Sigmoid colon (tissue), 7 donors: Measurements from ENCODE around the gene ZNF76. TPM values are rescaled to one million over a fixed set of nuclear protein-coding genes. Genes with fewer than 3 reads are reported as not detected.

Source experiments
- DNase-seq: peaks from one replicate; pipeline ENCODE4 v3.0.0-alpha.2; 2019
- H3K27ac ChIP-seq, 4 donors: fragments of 200-600 bp; sonication (generic); one replicate each; pipeline ENCODE4 v1.5.1; 2016 to 2019; ENCODE audit warnings: mild to moderate bottlenecking in 1 of 4
- H3K27me3 ChIP-seq, 3 donors: fragments of 200-600 bp; sonication (generic); one replicate each; pipeline ENCODE4 v1.5.1; 2019; ENCODE audit warnings: mild to moderate bottlenecking in 1 of 3
- H3K36me3 ChIP-seq, 4 donors: fragments of 200-600 bp; sonication (generic); one replicate each; pipeline ENCODE4 v1.5.1; 2016 to 2019
- H3K4me1 ChIP-seq, 4 donors: fragments of 200-600 bp; sonication (generic); one replicate each; pipeline ENCODE4 v1.5.1; 2017 to 2019
- H3K4me3 ChIP-seq, 4 donors: fragments of 200-600 bp; sonication (generic); one replicate each; pipeline ENCODE4 v1.5.1; 2017 to 2019; ENCODE audit warnings: mild to moderate bottlenecking in 2 of 4, moderate library complexity in 1 of 4
- H3K9me3 ChIP-seq, 4 donors: fragments of 200-600 bp in 3 of 4; sonication (generic) in 3 of 4; one replicate each; pipeline versions ENCODE4 v1.5.1 to v1.6.1; 2013 to 2019
- EP300 ChIP-seq, 4 donors: sonication (generic); formaldehyde crosslinking; IDR thresholded peaks; one replicate each; pipeline ENCODE4 v1.6.1; 2017; ENCODE audit warnings: antibody characterized with exemption in 4 of 4
- POLR2A ChIP-seq, 2 donors: fragments of 450-650 bp; IDR thresholded peaks; one replicate each; pipeline ENCODE4 v1.6.1; 2016; ENCODE audit warnings: antibody characterized with exemption in 2 of 2, mild to moderate bottlenecking in 2 of 2, moderate library complexity in 2 of 2
- POLR2AphosphoS5 ChIP-seq, 4 donors: sonication (generic); formaldehyde crosslinking; IDR thresholded peaks; one replicate each; pipeline ENCODE4 v1.6.1; 2017; ENCODE audit warnings: antibody characterized with exemption in 4 of 4
- WGBS, 2 donors: extraction: QIAGEN DNeasy Blood & Tissue Kit; methylation state at CpG; one replicate each; pipeline ENCODE4 v1.1.7; 2013; 5-methylcytosine and 5-hydroxymethylcytosine counted together
- intact Hi-C: fragments of 100-400 bp; cut with DNase I; formaldehyde crosslinking; loops from one replicate; pipeline ENCODE4 v1.15.1; 2023
- polyA plus RNA-seq, 3 donors: library from polyadenylated mRNA; stranded (reverse); fragments of 200-250 nt; gene quantifications; one replicate each; pipeline ENCODE4 v1.2.3, GENCODE V29; 2013
- total RNA-seq, 4 donors: library from RNA; depleted of rRNA; stranded (reverse); fragments of >200 nt; gene quantifications; one replicate each; pipeline ENCODE4 v1.1.0, GENCODE V29; 2016
- TF ChIP-seq, protein P1 (sequence below), 4 experiments: fragments of 450-650 bp in 3 of 4; fragments of 200-600 bp in 1 of 4; IDR thresholded peaks; one replicate each; pipeline ENCODE4 v1.5.1; 2016 to 2019; ENCODE audit warnings: antibody characterized with exemption in 4 of 4, mild to moderate bottlenecking in 3 of 4, moderate library complexity in 2 of 4
- donor health status: healthy with polysubstance abuse.
- donor health status: Bipolar disorder and iron deficiency.
- donor health status: healthy.

The ZNF76 gene
- total and polyA plus RNA-seq, 7 donors, result 14.3 to 59.8 (median 29.3) TPM

DNA sequence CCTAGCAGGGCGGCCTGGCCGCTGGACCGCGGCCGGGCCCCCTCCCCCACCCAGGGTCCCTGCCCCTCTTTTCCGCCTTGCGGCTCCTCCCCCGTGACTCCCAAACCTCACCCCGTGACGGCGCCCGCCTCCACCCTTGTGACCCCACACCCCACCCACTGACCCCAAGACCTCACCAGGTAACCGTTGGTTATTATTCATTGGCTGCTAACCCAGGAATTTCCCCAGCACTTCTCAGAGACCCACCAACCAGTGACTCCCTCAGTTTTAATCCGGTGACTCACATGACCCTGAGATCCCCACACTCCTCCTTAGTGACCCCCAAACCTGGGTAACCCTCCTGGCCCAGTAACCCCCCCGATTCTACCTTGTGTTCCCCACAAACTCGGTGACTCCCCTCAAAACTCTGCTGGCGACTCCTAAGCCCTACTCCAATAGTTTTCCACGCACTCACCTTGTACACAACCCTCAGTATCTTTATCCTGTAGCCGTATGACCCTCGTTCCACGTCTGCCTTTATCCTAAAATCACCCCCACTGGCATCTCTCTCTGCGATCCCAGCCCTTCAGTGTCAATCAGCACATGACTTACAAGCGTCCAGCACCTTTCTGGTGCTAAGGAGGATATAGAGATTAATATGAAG lies 534 bp downstream of the ZNF76 start:
- 4 to 10% methylated on average over 23 of the region's 23 CpGs for WGBS, 2 donors
- peak; percentile 87 for DNase-seq
- TF ChIP-seq, protein P1, sequence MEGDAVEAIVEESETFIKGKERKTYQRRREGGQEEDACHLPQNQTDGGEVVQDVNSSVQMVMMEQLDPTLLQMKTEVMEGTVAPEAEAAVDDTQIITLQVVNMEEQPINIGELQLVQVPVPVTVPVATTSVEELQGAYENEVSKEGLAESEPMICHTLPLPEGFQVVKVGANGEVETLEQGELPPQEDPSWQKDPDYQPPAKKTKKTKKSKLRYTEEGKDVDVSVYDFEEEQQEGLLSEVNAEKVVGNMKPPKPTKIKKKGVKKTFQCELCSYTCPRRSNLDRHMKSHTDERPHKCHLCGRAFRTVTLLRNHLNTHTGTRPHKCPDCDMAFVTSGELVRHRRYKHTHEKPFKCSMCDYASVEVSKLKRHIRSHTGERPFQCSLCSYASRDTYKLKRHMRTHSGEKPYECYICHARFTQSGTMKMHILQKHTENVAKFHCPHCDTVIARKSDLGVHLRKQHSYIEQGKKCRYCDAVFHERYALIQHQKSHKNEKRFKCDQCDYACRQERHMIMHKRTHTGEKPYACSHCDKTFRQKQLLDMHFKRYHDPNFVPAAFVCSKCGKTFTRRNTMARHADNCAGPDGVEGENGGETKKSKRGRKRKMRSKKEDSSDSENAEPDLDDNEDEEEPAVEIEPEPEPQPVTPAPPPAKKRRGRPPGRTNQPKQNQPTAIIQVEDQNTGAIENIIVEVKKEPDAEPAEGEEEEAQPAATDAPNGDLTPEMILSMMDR (IDR thresholded peaks at IDR 0.05), result no peak
- TF ChIP-seq EP300 (IDR thresholded peaks at IDR 0.05) (no peak), POLR2A (IDR thresholded peaks at IDR 0.05) (no peak), POLR2AphosphoS5 (IDR thresholded peaks at IDR 0.05) (no peak)
- intact Hi-C loops, result no loop called here
- Histone ChIP-seq H3K4me3 (peak overlapping the region; percentile 89 to 98 (median 96)), H3K27ac (peak overlapping the region; percentile 92 to 99 (median 98)), H3K27me3 (no peaks in the 10 kb centered on the region), H3K9me3 (no peaks in the 10 kb centered on the region), H3K4me1 (peaks cover 0 to 40% (median 20%) of the 10 kb centered on the region in 4 donors), H3K36me3 (no peaks in the 10 kb centered on the region)

DNA sequence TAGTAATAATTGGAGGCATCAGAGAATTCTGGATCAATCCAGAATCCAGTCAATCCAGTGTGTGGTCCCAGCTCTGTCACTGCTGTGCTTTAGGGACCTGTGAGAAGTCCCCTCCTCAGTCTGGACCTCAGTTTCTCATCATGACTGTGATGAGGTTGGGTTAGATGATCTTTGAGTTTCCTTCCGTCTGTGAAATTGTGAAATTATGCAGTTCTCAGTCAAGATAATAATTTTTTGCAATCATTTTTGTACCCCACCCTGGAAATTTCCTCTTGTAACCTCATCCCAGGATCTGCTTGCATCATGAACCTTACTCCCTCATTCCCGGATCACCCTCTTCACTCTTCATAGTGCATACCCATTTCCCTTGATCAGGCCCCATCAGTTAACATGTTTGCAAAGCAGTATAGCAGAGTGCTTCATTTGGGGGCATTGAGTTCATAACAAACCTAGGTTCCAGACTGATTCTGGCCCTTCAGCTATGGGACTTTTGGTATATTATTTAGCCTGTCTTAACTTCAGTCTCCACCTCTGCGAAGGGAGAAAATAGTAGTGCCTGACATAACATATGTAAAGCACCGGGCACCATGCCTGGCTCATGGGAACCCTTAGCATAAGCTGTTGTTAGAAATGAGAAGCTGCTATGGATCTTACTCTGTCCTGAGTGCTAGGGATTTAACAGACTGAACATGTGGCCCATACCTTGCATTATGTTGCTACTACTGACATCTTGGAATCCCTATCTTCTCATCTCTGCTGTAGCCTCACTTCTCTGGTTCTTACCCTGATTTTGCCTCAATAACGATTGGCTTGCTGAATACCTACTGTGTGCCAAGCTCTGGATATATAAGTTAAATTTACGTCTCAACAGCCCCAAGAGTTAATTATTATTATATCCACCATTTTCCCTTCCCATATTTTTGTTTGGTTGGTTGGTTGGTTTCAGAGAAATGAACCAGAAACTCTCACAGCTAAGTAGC lies 1.3 kb downstream of the ZNF76 start:
- 83 to 86% methylated on average over 6 of the region's 6 CpGs for WGBS, 2 donors
- Histone ChIP-seq H3K27ac (peak overlapping the region; percentile 92 to 99 (median 98)), H3K4me1 (peaks cover 0 to 40% (median 20%) of the 10 kb centered on the region in 4 donors), H3K9me3 (no peaks in the 10 kb centered on the region), H3K27me3 (no peaks in the 10 kb centered on the region), H3K36me3 (no peaks in the 10 kb centered on the region), H3K4me3 (peak overlapping the region; percentile 89 to 98 (median 96))
- intact Hi-C loops, result no loop called here
- DNase-seq, result peak; percentile 57
- TF ChIP-seq POLR2AphosphoS5 (IDR thresholded peaks at IDR 0.05) (peak in 1 of 4 donors; percentile 41), EP300 (IDR thresholded peaks at IDR 0.05) (no peak), POLR2A (IDR thresholded peaks at IDR 0.05) (no peak)
- TF ChIP-seq, protein P1 (IDR thresholded peaks at IDR 0.05), result no peak

DNA sequence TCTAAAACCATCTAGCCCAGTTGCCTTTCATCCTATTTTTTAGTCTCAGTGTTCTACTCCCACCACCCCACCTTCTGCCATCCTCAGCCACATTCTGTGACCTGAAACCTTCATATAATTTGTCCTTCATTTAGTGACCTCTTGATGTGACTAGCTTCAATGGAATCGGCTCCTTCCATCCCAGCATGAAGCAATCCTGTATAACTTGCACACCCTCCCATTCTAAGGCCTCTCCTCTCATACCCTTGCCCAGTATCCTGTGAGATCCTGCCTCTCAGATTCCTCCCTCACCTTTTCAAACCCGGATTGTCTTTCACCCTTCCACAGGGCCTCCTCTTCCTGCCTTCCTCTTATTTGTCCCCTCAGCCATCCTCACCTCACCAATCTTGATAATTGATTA lies 3.1 kb downstream of the ZNF76 start:
- no peak overlapping the region for H3K4me3 ChIP-seq
- intact Hi-C loops, result no loop called here
- DNase-seq, result peak; percentile 9
- TF ChIP-seq, protein P1 (IDR thresholded peaks at IDR 0.05), result no peak
- TF ChIP-seq POLR2A (IDR thresholded peaks at IDR 0.05) (no peak), EP300 (IDR thresholded peaks at IDR 0.05) (no peak), POLR2AphosphoS5 (IDR thresholded peaks at IDR 0.05) (no peak)
- WGBS, 2 donors, result 43 to 80% methylated on average over 2 of the region's 2 CpGs
- H3K27ac ChIP-seq, result peak overlapping the region in 1 of 4 donors; percentile 22
- no peaks in the 10 kb centered on the region for H3K9me3 ChIP-seq
- peaks cover 0 to 27% (median 20%) of the 10 kb centered on the region in 4 donors for H3K4me1 ChIP-seq
- no peaks in the 10 kb centered on the region for H3K27me3 ChIP-seq
- no peaks in the 10 kb centered on the region for H3K36me3 ChIP-seq

DNA sequence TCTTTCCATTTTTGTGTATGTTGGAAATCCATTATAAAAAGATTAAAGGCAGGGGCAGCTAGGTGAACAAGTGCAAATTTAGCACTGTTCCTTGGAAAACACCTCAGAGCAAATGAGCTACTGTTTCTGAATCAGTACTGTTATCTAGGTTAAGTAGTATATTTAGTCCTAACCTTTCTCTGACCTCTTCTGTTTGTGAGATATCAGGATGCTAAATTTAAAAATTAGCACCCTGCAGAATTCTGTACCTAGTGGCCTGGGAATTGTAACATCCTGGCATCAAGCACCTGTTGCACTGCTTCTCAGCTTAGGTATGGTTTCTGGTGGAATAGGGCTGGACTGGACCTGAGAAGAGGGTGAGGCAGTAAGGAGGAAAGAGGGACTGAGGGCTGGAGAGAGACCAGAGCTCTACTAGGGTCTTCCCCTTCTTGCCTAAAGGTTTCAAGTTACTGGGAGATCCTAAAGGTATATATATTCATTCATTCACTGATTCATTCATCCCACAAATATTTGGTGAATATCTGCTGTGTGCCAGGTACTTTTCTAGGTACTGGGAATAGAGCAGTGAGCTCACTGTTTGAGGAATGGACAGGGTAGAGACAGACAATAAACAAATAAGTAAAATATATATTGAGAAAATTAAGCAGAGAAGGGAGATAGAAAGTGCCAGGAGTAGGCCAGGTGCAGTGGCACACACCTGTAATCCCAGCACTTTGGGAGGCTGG lies 5.2 kb downstream of the ZNF76 start:
- DNase-seq, result peak; percentile 3
- no peaks in the 10 kb centered on the region for H3K9me3 ChIP-seq
- no peak overlapping the region for H3K4me3 ChIP-seq
- H3K4me1 ChIP-seq, result peaks cover 0 to 21% (median 10%) of the 10 kb centered on the region in 4 donors
- H3K27me3 ChIP-seq, result no peaks in the 10 kb centered on the region
- H3K27ac ChIP-seq, result no peak overlapping the region
- intact Hi-C loops, result no loop called here
- no peaks in the 10 kb centered on the region for H3K36me3 ChIP-seq
- no peak for TF ChIP-seq POLR2AphosphoS5 (IDR thresholded peaks at IDR 0.05)
- no peak for TF ChIP-seq POLR2A (IDR thresholded peaks at IDR 0.05)
- TF ChIP-seq, protein P1 (IDR thresholded peaks at IDR 0.05), result no peak
- TF ChIP-seq EP300 (IDR thresholded peaks at IDR 0.05), result no peak
